Adrenal gland (tissue), 5 donors: ENCODE data around the gene CNOT6.

Source experiments
- CTCF ChIP-seq, 6 experiments: fragments of 450-650 bp in 4 of 6; fragments of 200-600 bp in 2 of 6; sonication (generic) in 1 of 6; IDR thresholded peaks; 1 replicate in 5 of 6; 2 replicates in 1 of 6; pipeline versions ENCODE4 v1.5.1 to v1.8.0; 2016 to 2021; ENCODE audit warnings: antibody characterized with exemption in 6 of 6, mild to moderate bottlenecking in 2 of 6, moderate library complexity in 1 of 6
- POLR2A ChIP-seq, 2 donors: fragments of 450-650 bp; IDR thresholded peaks; one replicate each; pipeline ENCODE4 v1.6.1; 2017; ENCODE audit warnings: antibody characterized with exemption in 2 of 2, mild to moderate bottlenecking in 2 of 2, moderate library complexity in 1 of 2
- donor health status: DM: no; HTN: no; CAD: no.

DNA sequence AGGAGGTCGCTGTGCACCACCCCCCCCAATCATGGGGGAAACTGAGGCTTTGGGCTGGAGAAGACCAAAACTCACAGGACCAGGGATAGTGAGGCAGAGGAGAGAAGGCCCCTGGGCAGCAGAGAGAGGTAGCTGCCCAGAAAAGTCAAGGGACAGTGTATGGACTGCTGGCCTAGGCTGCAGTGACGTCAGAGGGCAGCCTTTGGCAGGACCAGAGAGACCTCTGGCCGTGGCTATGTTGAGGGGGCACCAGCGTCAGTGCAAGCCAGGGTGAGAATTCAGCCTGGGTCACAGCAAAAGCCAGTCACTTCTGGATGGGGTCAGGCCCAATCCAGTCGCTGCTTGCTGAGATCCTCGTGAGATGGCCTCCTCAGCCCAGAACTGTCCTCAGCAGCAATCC, 128.7 kb downstream of the CNOT6 start:
- no peak for TF ChIP-seq POLR2A (IDR thresholded peaks at IDR 0.05)
- TF ChIP-seq CTCF (IDR thresholded peaks at IDR 0.05): no peak
